ENCODE measurements around the gene SH3D21.

Gene SH3D21
- 3.9 to 7.1 (median 6.0) reads per million in 4 experiments for total RNA-seq

- DNase-seq, result peak; percentile 23
Measured at GRCh38 chr1:36306210-36306901, at the start of gene SH3D21. Gene SH3D21 (plus strand): TSS chr1:36306368. CDS start chr1:36306421, 53 bp downstream.

GRCh38 chr1:36256558-36257374 lies 49.4 kb upstream of the SH3D21 start:
- DNase-seq, result no peak

- DNase-seq, result no peak
Measured at GRCh38 chr1:36257375-36257767, 48.8 kb upstream of the SH3D21 start.

GRCh38 chr1:36258960-36259344 lies 47.2 kb upstream of the SH3D21 start:
- DNase-seq, result no peak

- DNase-seq, result no peak
Measured at GRCh38 chr1:36268981-36269380, 37.2 kb upstream of the SH3D21 start.

- no peak for DNase-seq
Measured at GRCh38 chr1:36269408-36269838, 36.7 kb upstream of the SH3D21 start.

- no peak for DNase-seq
Measured at GRCh38 chr1:36273024-36273423, 33.1 kb upstream of the SH3D21 start.

GRCh38 chr1:36274201-36274600 lies 32.0 kb upstream of the SH3D21 start:
- no peak for DNase-seq

- DNase-seq, result no peak
Measured at GRCh38 chr1:36276688-36277087, 29.5 kb upstream of the SH3D21 start.

GRCh38 chr1:36279110-36279788 lies 26.9 kb upstream of the SH3D21 start:
- no peak for DNase-seq

- DNase-seq, result no peak
Measured at GRCh38 chr1:36279789-36280296, 26.3 kb upstream of the SH3D21 start.

GRCh38 chr1:36284061-36284460 lies 22.1 kb upstream of the SH3D21 start:
- DNase-seq, result no peak

- no peak for DNase-seq
Measured at GRCh38 chr1:36284517-36284916, 21.7 kb upstream of the SH3D21 start.

- DNase-seq, result peak; percentile 45
Measured at GRCh38 chr1:36285443-36286101, 20.6 kb upstream of the SH3D21 start.

GRCh38 chr1:36286802-36287201 lies 19.4 kb upstream of the SH3D21 start:
- no peak for DNase-seq

GRCh38 chr1:36287595-36287994 lies 18.6 kb upstream of the SH3D21 start:
- no peak for DNase-seq

GRCh38 chr1:36295390-36295789 lies 10.8 kb upstream of the SH3D21 start:
- DNase-seq, result no peak

GRCh38 chr1:36297062-36297461 lies 9.1 kb upstream of the SH3D21 start:
- DNase-seq, result no peak

GRCh38 chr1:36298640-36299039 lies 7.5 kb upstream of the SH3D21 start:
- DNase-seq, result no peak

GRCh38 chr1:36300526-36300925 lies 5.6 kb upstream of the SH3D21 start:
- DNase-seq, result no peak

GRCh38 chr1:36301220-36301619 lies 4.9 kb upstream of the SH3D21 start:
- DNase-seq, result no peak

GRCh38 chr1:36303244-36303643 lies 2.9 kb upstream of the SH3D21 start:
- DNase-seq, result no peak

Measured in effector CD8-positive, alpha-beta T cell (primary cell).